HEK293 (cell line): Measurements from ENCODE around the gene HOXB7.

ENCODE experiments used
- CTCF ChIA-PET: fragments of 350-600 bp; formaldehyde crosslinking; extraction: SDS; loops from one replicate; lab custom pipeline; 2021; ENCODE audit warnings: antibody characterized with exemption; lab: Yijun Ruan, JAX
- POLR2A ChIA-PET: fragments of 300-600 bp; formaldehyde crosslinking; extraction: SDS; loops from one replicate; lab custom pipeline; 2020; ENCODE audit warnings: antibody characterized with exemption, inconsistent platforms; lab: Yijun Ruan, JAX
- H3K27ac ChIP-seq: fragments of 200-500 bp; sonication (Bioruptor generic); 2 replicates; pipeline ENCODE4 v1.5.1; 2014; ENCODE audit warnings: low read depth, low read length, control low read depth, inconsistent platforms; ENCODE audit errors: extremely low read depth
- H3K36me3 ChIP-seq, 2 experiments: fragments of 200-500 bp in 1 of 2; sonication (Bioruptor generic) in 1 of 2; 1 replicate in 1 of 2; 2 replicates in 1 of 2; pipeline ENCODE4 v1.5.1; 2014 to 2017; ENCODE audit warnings: inconsistent platforms in 2 of 2, low read length in 2 of 2; ENCODE audit not compliant: control insufficient read depth in 2 of 2, insufficient read depth in 1 of 2
- H3K4me1 ChIP-seq: fragments of 200-500 bp; sonication (Bioruptor generic); 2 replicates; pipeline ENCODE4 v1.5.1; 2014; ENCODE audit warnings: mild to moderate bottlenecking, low read length, inconsistent platforms; ENCODE audit not compliant: control insufficient read depth, insufficient read depth
- H3K4me3 ChIP-seq: 2 replicates; pipeline ENCODE4 v1.5.1; 2011; ENCODE audit warnings: low read depth, mild to moderate bottlenecking, control low read depth, low read length, moderate library complexity
- H3K9me3 ChIP-seq: fragments of 200-500 bp; sonication (Bioruptor generic); 2 replicates; pipeline ENCODE4 v1.5.1; 2014; ENCODE audit warnings: low read depth, low read length, inconsistent platforms; ENCODE audit not compliant: control insufficient read depth, insufficient read depth
- GLIS2 ChIP-seq: fragments of 450-650 bp; formaldehyde crosslinking; IDR thresholded peaks from 2 replicates; pipeline ENCODE4 v1.5.1; 2016; ENCODE audit warnings: missing biosample characterization, missing genetic modification characterization
- HIC1 ChIP-seq: fragments of 450-650 bp; formaldehyde crosslinking; IDR thresholded peaks from 2 replicates; pipeline ENCODE4 v1.5.1; 2016; ENCODE audit warnings: missing biosample characterization, missing genetic modification characterization
- KLF10 ChIP-seq: fragments of 450-650 bp; IDR thresholded peaks from 2 replicates; pipeline ENCODE4 v1.5.1; 2018; ENCODE audit warnings: missing biosample characterization, mild to moderate bottlenecking, missing genetic modification characterization
- OSR2 ChIP-seq: fragments of 450-650 bp; formaldehyde crosslinking; IDR thresholded peaks from 2 replicates; pipeline ENCODE4 v1.5.1; 2016; ENCODE audit warnings: missing biosample characterization, missing genetic modification characterization
- ZBTB17 ChIP-seq: fragments of 450-650 bp; formaldehyde crosslinking; IDR thresholded peaks from 2 replicates; pipeline ENCODE4 v1.5.1; 2016; ENCODE audit warnings: missing biosample characterization, missing genetic modification characterization
- ZBTB21 ChIP-seq: fragments of 450-650 bp; formaldehyde crosslinking; IDR thresholded peaks from 2 replicates; pipeline ENCODE4 v1.5.1; 2017; ENCODE audit warnings: missing biosample characterization, missing genetic modification characterization
- ZBTB44 ChIP-seq: fragments of 450-650 bp; IDR thresholded peaks from 2 replicates; pipeline ENCODE4 v1.5.1; 2018; ENCODE audit warnings: missing biosample characterization, mild to moderate bottlenecking, missing genetic modification characterization
- ZBTB8A ChIP-seq: fragments of 450-650 bp; formaldehyde crosslinking; IDR thresholded peaks from 2 replicates; pipeline ENCODE4 v1.5.1; 2016; ENCODE audit warnings: missing biosample characterization, missing genetic modification characterization
- ZIC2 ChIP-seq: fragments of 450-650 bp; formaldehyde crosslinking; IDR thresholded peaks from 2 replicates; pipeline ENCODE4 v1.5.1; 2016; ENCODE audit warnings: missing biosample characterization, missing genetic modification characterization
- ZNF121 ChIP-seq: fragments of 450-650 bp; formaldehyde crosslinking; IDR thresholded peaks from 2 replicates; pipeline ENCODE4 v1.5.1; 2016; ENCODE audit warnings: missing biosample characterization, missing genetic modification characterization
- ZNF341 ChIP-seq: fragments of 450-650 bp; formaldehyde crosslinking; IDR thresholded peaks from 2 replicates; pipeline ENCODE4; 2016; ENCODE audit warnings: low read depth, missing biosample characterization, missing genetic modification characterization
- ZNF350 ChIP-seq: fragments of 450-650 bp; formaldehyde crosslinking; IDR thresholded peaks from 2 replicates; pipeline ENCODE4 v1.5.0; 2017; ENCODE audit warnings: missing biosample characterization, mild to moderate bottlenecking, missing genetic modification characterization
- ZNF354C ChIP-seq: fragments of 450-650 bp; formaldehyde crosslinking; IDR thresholded peaks from 2 replicates; pipeline ENCODE4 v1.5.1; 2016; ENCODE audit warnings: missing biosample characterization, missing genetic modification characterization, low read depth, borderline replicate concordance
- ZNF433 ChIP-seq: fragments of 450-650 bp; formaldehyde crosslinking; IDR thresholded peaks from 2 replicates; pipeline ENCODE4 v1.5.1; 2016; ENCODE audit warnings: missing biosample characterization, missing genetic modification characterization, low read depth
- ZNF596 ChIP-seq: fragments of 450-650 bp; IDR thresholded peaks from 2 replicates; pipeline ENCODE4 v1.5.0; 2018; ENCODE audit warnings: missing biosample characterization, mild to moderate bottlenecking, missing genetic modification characterization, moderate library complexity
- ZNF600 ChIP-seq: fragments of 450-650 bp; formaldehyde crosslinking; IDR thresholded peaks from 2 replicates; pipeline ENCODE4 v1.5.1; 2016; ENCODE audit warnings: missing biosample characterization, missing genetic modification characterization
- TF ChIP-seq, protein P1 (sequence below): fragments of 450-650 bp; formaldehyde crosslinking; IDR thresholded peaks from 2 replicates; pipeline ENCODE4 v1.5.1; 2016; ENCODE audit warnings: missing biosample characterization, missing genetic modification characterization
- TF ChIP-seq, protein P2 (sequence below): fragments of 450-650 bp; formaldehyde crosslinking; IDR thresholded peaks from 2 replicates; pipeline ENCODE4 v1.5.1; 2016; ENCODE audit warnings: missing biosample characterization, missing genetic modification characterization
- TF ChIP-seq, protein P3 (sequence below): fragments of 450-650 bp; formaldehyde crosslinking; IDR thresholded peaks from 2 replicates; pipeline ENCODE4; 2016; ENCODE audit warnings: missing biosample characterization, missing genetic modification characterization

The HOXB7 gene

GRCh38 chr17:48621410-48622392 lies 10.9 kb upstream of the HOXB7 start:
- POLR2A ChIA-PET = interaction anchor here (0.6 to 0.9 kb wide), 2 partner anchors 15 to 17 kb away, joined by 3 to 8 read pairs; partner anchors contain the start of gene HOXB6

GRCh38 chr17:48620461-48621139 lies 9.8 kb upstream of the HOXB7 start:
- no peak overlapping the region for H3K4me3 ChIP-seq
- CTCF ChIA-PET = interaction anchor here (0.6 to 3.0 kb wide), 14 partner anchors 8 to 594 kb away, joined by 3 to 9 read pairs (median 4); partner anchors contain the start of gene HOXB5
- POLR2A ChIA-PET = no interaction called here
- TF ChIP-seq ZNF600 (tag by site-specific recombination) = peak; percentile 26; the same call in 1 of the 2 replicates
- no peak for TF ChIP-seq ZNF350 (tag by site-specific recombination)
- TF ChIP-seq ZBTB17 = peak; percentile 77
- no peak for TF ChIP-seq ZNF596 (tag by site-specific recombination)
- TF ChIP-seq ZBTB21 (tag by site-specific recombination) = no peak
- TF ChIP-seq ZBTB44 (tag by site-specific recombination) = no peak
- no peak for TF ChIP-seq ZBTB8A
- 0 out of 2 replicates have a peak, but pooled peaks have one; percentile 25 for TF ChIP-seq OSR2 (tag by site-specific recombination)
- TF ChIP-seq ZNF341 (tag by site-specific recombination) = peak; percentile 33
- TF ChIP-seq ZNF121 (tag by site-specific recombination) = peak; percentile 83; the same call in 1 of the 2 replicates
- peak; percentile 82 for TF ChIP-seq ZIC2 (tag by site-specific recombination)
- TF ChIP-seq, protein P1, sequence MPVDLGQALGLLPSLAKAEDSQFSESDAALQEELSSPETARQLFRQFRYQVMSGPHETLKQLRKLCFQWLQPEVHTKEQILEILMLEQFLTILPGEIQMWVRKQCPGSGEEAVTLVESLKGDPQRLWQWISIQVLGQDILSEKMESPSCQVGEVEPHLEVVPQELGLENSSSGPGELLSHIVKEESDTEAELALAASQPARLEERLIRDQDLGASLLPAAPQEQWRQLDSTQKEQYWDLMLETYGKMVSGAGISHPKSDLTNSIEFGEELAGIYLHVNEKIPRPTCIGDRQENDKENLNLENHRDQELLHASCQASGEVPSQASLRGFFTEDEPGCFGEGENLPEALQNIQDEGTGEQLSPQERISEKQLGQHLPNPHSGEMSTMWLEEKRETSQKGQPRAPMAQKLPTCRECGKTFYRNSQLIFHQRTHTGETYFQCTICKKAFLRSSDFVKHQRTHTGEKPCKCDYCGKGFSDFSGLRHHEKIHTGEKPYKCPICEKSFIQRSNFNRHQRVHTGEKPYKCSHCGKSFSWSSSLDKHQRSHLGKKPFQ = no peak
- TF ChIP-seq GLIS2 = peak; percentile 41; the same call in 1 of the 2 replicates
- TF ChIP-seq, protein P2, sequence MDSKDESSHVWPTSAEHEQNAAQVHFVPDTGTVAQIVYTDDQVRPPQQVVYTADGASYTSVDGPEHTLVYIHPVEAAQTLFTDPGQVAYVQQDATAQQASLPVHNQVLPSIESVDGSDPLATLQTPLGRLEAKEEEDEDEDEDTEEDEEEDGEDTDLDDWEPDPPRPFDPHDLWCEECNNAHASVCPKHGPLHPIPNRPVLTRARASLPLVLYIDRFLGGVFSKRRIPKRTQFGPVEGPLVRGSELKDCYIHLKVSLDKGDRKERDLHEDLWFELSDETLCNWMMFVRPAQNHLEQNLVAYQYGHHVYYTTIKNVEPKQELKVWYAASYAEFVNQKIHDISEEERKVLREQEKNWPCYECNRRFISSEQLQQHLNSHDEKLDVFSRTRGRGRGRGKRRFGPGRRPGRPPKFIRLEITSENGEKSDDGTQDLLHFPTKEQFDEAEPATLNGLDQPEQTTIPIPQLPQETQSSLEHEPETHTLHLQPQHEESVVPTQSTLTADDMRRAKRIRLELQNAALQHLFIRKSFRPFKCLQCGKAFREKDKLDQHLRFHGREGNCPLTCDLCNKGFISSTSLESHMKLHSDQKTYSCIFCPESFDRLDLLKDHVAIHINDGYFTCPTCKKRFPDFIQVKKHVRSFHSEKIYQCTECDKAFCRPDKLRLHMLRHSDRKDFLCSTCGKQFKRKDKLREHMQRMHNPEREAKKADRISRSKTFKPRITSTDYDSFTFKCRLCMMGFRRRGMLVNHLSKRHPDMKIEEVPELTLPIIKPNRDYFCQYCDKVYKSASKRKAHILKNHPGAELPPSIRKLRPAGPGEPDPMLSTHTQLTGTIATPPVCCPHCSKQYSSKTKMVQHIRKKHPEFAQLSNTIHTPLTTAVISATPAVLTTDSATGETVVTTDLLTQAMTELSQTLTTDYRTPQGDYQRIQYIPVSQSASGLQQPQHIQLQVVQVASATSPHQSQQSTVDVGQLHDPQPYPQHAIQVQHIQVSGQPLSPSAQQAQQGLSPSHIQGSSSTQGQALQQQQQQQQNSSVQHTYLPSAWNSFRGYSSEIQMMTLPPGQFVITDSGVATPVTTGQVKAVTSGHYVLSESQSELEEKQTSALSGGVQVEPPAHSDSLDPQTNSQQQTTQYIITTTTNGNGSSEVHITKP (tag by site-specific recombination) = peak; percentile 56

More at GRCh38 chr17:48621410-48622392, 10.9 kb upstream of the HOXB7 start:
- TF ChIP-seq ZNF354C (no peak), ZNF433 (tag by site-specific recombination) (no peak), ZNF341 (tag by site-specific recombination) (peak; percentile 73), ZBTB8A (no peak), HIC1 (no peak), KLF10 (tag by site-specific recombination) (no peak)
- TF ChIP-seq, protein P3, sequence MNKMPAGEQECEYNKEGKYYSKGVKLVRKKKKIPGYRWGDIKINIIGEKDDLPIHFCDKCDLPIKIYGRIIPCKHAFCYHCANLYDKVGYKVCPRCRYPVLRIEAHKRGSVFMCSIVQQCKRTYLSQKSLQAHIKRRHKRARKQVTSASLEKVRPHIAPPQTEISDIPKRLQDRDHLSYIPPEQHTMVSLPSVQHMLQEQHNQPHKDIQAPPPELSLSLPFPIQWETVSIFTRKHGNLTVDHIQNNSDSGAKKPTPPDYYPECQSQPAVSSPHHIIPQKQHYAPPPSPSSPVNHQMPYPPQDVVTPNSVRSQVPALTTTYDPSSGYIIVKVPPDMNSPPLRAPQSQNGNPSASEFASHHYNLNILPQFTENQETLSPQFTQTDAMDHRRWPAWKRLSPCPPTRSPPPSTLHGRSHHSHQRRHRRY = no peak
- Histone ChIP-seq H3K36me3 (peaks cover 0 to 26% of the 10 kb centered on the region in 2 experiments; a peak in 1 of 3 replicates), H3K4me1 (peaks cover 31% of the 10 kb centered on the region), H3K27ac (no peak overlapping the region), H3K9me3 (no peaks in the 10 kb centered on the region), H3K4me3 (no peak overlapping the region)
- CTCF ChIA-PET = interaction anchor here (0.6 to 3.0 kb wide), 20 partner anchors 9 to 595 kb away, joined by 3 to 15 read pairs (median 4); partner anchors contain the start of gene HOXB5

More at GRCh38 chr17:48620461-48621139, 9.8 kb upstream of the HOXB7 start:
- no peaks in the 10 kb centered on the region for H3K9me3 ChIP-seq
- H3K36me3 ChIP-seq = peaks cover 0 to 26% of the 10 kb centered on the region in 2 experiments; a peak in 1 of 3 replicates
- H3K27ac ChIP-seq = peak overlapping the region; percentile 44
- H3K4me1 ChIP-seq = peaks cover 42% of the 10 kb centered on the region
